ENCODE measurements around the gene DCLRE1C.
"Not testable (repeated sequence)": the region's sequence is repeated elsewhere in the genome, so short reads cannot be mapped to it uniquely, and the experiment has no call there.

- not testable (repeated sequence) for TF ChIP-seq POLR2A (IDR thresholded peaks at IDR 0.05)
- TF ChIP-seq, protein P1, sequence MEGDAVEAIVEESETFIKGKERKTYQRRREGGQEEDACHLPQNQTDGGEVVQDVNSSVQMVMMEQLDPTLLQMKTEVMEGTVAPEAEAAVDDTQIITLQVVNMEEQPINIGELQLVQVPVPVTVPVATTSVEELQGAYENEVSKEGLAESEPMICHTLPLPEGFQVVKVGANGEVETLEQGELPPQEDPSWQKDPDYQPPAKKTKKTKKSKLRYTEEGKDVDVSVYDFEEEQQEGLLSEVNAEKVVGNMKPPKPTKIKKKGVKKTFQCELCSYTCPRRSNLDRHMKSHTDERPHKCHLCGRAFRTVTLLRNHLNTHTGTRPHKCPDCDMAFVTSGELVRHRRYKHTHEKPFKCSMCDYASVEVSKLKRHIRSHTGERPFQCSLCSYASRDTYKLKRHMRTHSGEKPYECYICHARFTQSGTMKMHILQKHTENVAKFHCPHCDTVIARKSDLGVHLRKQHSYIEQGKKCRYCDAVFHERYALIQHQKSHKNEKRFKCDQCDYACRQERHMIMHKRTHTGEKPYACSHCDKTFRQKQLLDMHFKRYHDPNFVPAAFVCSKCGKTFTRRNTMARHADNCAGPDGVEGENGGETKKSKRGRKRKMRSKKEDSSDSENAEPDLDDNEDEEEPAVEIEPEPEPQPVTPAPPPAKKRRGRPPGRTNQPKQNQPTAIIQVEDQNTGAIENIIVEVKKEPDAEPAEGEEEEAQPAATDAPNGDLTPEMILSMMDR (IDR thresholded peaks at IDR 0.05) = not testable (repeated sequence)
Observed at GRCh38 chr10:14989552-14989951, 35.7 kb upstream of the DCLRE1C start.
